Panc1 (cell line): ENCODE data around the gene PRC1. TPM values are rescaled to one million over a fixed set of nuclear protein-coding genes. Genes with fewer than 3 reads are reported as not detected.

Experiments
- ATAC-seq: fragments of 200-7000 bp; cut with Tn5 transposase; 2 replicates; pipeline ENCODE4 v1.9.1; 2020; ENCODE audit warnings: mild to moderate bottlenecking, moderate library complexity
- Bru-seq: library from RNA; stranded (reverse); fragments of 400-500 nt; gene quantifications from one replicate; lab custom pipeline; 2021; lab: Mats Ljungman, UMichigan
- BruChase-seq, 2 experiments: library from RNA; stranded (reverse); fragments of 400-500 nt; gene quantifications; one replicate each; lab custom pipeline; 2021; lab: Mats Ljungman, UMichigan
- BruUV-seq: library from RNA; stranded (reverse); fragments of 400-500 nt; replicated peaks from 2 replicates; lab custom pipeline; 2021; lab: Mats Ljungman, UMichigan
- CTCF ChIA-PET: fragments of 300-600 bp; sonication (Branson Sonifier 250); formaldehyde crosslinking; loops from one replicate; lab custom pipeline; 2022; ENCODE audit warnings: antibody characterized with exemption; lab: Charles Lee
- POLR2A ChIA-PET: fragments of 300-600 bp; sonication (Branson Sonifier 250); formaldehyde crosslinking; loops from one replicate; lab custom pipeline; 2022; ENCODE audit warnings: antibody characterized with exemption; lab: Charles Lee
- DNase-seq: peaks from one replicate; pipeline ENCODE4 v3.0.0-alpha.2; 2010; ENCODE audit warnings: low read depth, low spot score
- H3K27ac ChIP-seq: 2 replicates; pipeline ENCODE4 v1.5.1; 2011; ENCODE audit warnings: mild to moderate bottlenecking, low read length, inconsistent platforms
- H3K27me3 ChIP-seq: fragments of 200-500 bp; sonication (Bioruptor generic); 2 replicates; pipeline ENCODE4 v1.6.0; 2014; ENCODE audit warnings: low read length, inconsistent platforms; ENCODE audit not compliant: control insufficient read depth, insufficient read depth
- H3K36me3 ChIP-seq: fragments of 200-500 bp; sonication (Bioruptor generic); 2 replicates; pipeline ENCODE4 v1.5.1; 2014; ENCODE audit warnings: inconsistent platforms, mild to moderate bottlenecking, low read length, moderate library complexity; ENCODE audit not compliant: control insufficient read depth, insufficient read depth
- H3K4me1 ChIP-seq: 2 replicates; pipeline ENCODE4 v1.5.1; 2011; ENCODE audit warnings: inconsistent platforms, mild to moderate bottlenecking, low read length, moderate library complexity; ENCODE audit not compliant: control insufficient read depth, insufficient read depth
- H3K4me3 ChIP-seq, 2 experiments: 2 replicates each; pipeline ENCODE4 v1.5.1; 2011 to 2012; ENCODE audit warnings: low read depth in 2 of 2, low read length in 2 of 2, mild to moderate bottlenecking in 2 of 2, inconsistent platforms in 1 of 2, moderate library complexity in 1 of 2
- H3K9me3 ChIP-seq: fragments of 200-500 bp; sonication (Bioruptor generic); 2 replicates; pipeline ENCODE4 v1.5.1; 2014; ENCODE audit warnings: low read depth, mild to moderate bottlenecking, inconsistent platforms, low read length, moderate library complexity; ENCODE audit not compliant: control insufficient read depth, insufficient read depth
- CTCF ChIP-seq: fragments of 450-650 bp; IDR thresholded peaks from 2 replicates; pipeline ENCODE4 v1.5.1; 2017; ENCODE audit warnings: mild to moderate bottlenecking
- POLR2AphosphoS5 ChIP-seq: IDR thresholded peaks from 2 replicates; pipeline ENCODE4 v1.6.1; 2012; ENCODE audit warnings: mild to moderate bottlenecking, low read depth, low read length, moderate library complexity
- REST ChIP-seq, 2 experiments: IDR thresholded peaks; 2 replicates each; pipeline ENCODE4 v1.6.1; 2011 to 2012; ENCODE audit warnings: low read depth in 2 of 2, control low read depth in 1 of 2, low read length in 1 of 2, mild to moderate bottlenecking in 1 of 2, moderate library complexity in 1 of 2; ENCODE audit not compliant: insufficient read depth in 1 of 2
- SIN3A ChIP-seq: IDR thresholded peaks from 2 replicates; pipeline ENCODE4 v1.6.1; 2012; ENCODE audit warnings: low read depth, mild to moderate bottlenecking, low read length, moderate library complexity, borderline replicate concordance; ENCODE audit not compliant: insufficient read depth
- TCF7L2 ChIP-seq: IDR thresholded peaks from 2 replicates; pipeline ENCODE4 v1.6.1; 2011; ENCODE audit warnings: mild to moderate bottlenecking, low read depth, low read length, inconsistent platforms
- in situ Hi-C: cut with HindIII; loops from 2 replicates; pipeline ENCODE4 v1.10.0; 2016; ENCODE audit warnings: low sequenced_read_pairs, low pct_unique_long_range_greater_than_20kb
- intact Hi-C: fragments of 100-400 bp; cut with micrococcal nuclease; formaldehyde crosslinking; loops from one replicate; pipeline ENCODE4 v1.10.0; 2022; ENCODE audit not compliant: unreplicated experiment
- long read RNA-seq: library from polyadenylated mRNA; unstranded; transcript quantifications from one replicate; pipeline ENCODE4 v2.0.0, GENCODE V29; 2021; ENCODE audit not compliant: unreplicated experiment
- polyA plus RNA-seq: library from polyadenylated mRNA; unstranded; fragments of >200 nt; gene quantifications from one replicate; pipeline ENCODE4 v1.2.1, GENCODE V29; 2012; ENCODE audit warnings: missing spikeins; ENCODE audit not compliant: insufficient read length
- total RNA-seq: library from RNA; stranded (reverse); gene quantifications from one replicate; pipeline ENCODE4 v1.2.1, GENCODE V29; 2021; ENCODE audit not compliant: unreplicated experiment

PRC1 gene
- total RNA-seq = 228 TPM
- 134 TPM for polyA plus RNA-seq
- percentile 72 among the genes with signal in this experiment for Bru-seq, nascent RNA
- BruChase-seq, experiment 1, labeled RNA remaining after a 2-hour chase = percentile 94 among the genes with signal in this experiment
- BruChase-seq, experiment 2, labeled RNA remaining after a 6-hour chase = percentile 98 among the genes with signal in this experiment
- long read RNA-seq, full-length matches to known transcripts = 47 of 218 reads
- long read RNA-seq, partial matches to known transcripts = 44 of 218 reads
- long read RNA-seq, other reads (novel, unspliced or antisense) = 127 of 218 reads

- ATAC-seq (peak; percentile 99), DNase-seq (peak; percentile 86)
- H3K27me3 ChIP-seq = no peaks in the 10 kb centered on the region
- peak within 1 kb of the TSS; percentile 78 to 86 for H3K4me3 ChIP-seq
- ChIA-PET CTCF (no interaction called here), POLR2A (interaction anchor here (0.7 kb wide), 1 partner anchor 276 kb away, joined by 3 read pairs; no protein-coding TSS in a partner anchor)
- intact Hi-C loops (no loop called here), in situ Hi-C loops (no loop called here)
- H3K36me3 ChIP-seq = peaks cover 3% of the 10 kb centered on the region
- TF ChIP-seq SIN3A = peak; percentile 75
- TF ChIP-seq CTCF = no peak
- TF ChIP-seq POLR2AphosphoS5 = peak; percentile 92
- no peak; a peak in 1 of 4 replicates for TF ChIP-seq REST (IDR thresholded peaks at IDR 0.05; ENCODE audit: insufficient read depth in 1 of 2, low read depth in 2 of 2, low read length in 1 of 2)
- TF ChIP-seq TCF7L2 = peak; percentile 97
- TSS peak; percentile 95 for BruUV-seq
- H3K9me3 ChIP-seq = no peaks in the 10 kb centered on the region
- H3K4me1 ChIP-seq = peaks cover 20% of the 10 kb centered on the region
- H3K27ac ChIP-seq = peak within 1 kb of the TSS; percentile 95
These were observed at the start of gene PRC1 for GRCh38 chr15:90994417-90995311. Gene PRC1, minus strand, starts transcription at chr15:90994535. Its CDS starts 118 bp downstream, at chr15:90994417.

DNA sequence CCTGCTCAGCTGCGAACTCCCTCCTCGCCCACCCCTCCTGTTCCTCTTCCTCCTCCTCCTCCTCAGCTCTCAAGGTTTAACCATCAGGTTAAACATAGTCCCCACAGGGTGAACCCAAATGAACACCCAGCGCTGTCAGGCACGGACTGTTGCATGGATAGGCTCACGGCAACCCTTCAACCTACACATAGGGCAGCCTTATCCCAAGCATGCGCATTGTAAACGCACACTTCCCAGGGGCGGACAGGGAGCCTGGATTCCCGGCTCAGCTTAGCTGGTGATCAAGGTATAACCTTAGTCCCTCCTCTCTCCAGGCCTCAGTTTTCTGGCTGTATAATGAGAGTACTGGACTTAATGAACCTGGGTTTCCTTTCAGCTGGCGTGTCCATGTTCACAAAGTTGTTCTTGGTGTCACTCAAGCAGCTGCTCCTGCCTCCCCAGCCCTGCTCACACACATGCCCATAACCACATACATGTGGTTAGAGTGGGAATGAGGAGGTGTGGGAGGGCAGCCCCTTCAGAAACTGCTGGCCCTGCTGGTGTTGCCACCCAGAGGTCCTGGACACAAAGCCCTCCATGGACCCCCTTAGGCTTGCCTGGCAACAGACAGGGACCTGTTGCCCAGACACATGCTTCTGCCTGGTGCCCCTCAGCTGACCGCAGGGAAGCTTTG is 49.0 kb upstream of the PRC1 start:
- Histone ChIP-seq H3K4me3 (no peak overlapping the region), H3K27me3 (peaks cover 2% of the 10 kb centered on the region; the same call in 1 of the 2 replicates), H3K9me3 (no peaks in the 10 kb centered on the region), H3K4me1 (no peaks in the 10 kb centered on the region), H3K27ac (no peak overlapping the region), H3K36me3 (no peaks in the 10 kb centered on the region)
- intact Hi-C loops (no loop called here), in situ Hi-C loops (no loop called here)
- TF ChIP-seq POLR2AphosphoS5 (no peak), REST (IDR thresholded peaks at IDR 0.05; ENCODE audit: insufficient read depth in 1 of 2, low read depth in 2 of 2, low read length in 1 of 2) (no peak), TCF7L2 (no peak), SIN3A (no peak), CTCF (no peak)
- BruUV-seq = no TSS peak
- ATAC-seq = no peak; the same call in 1 of the 2 replicates
- no peak for DNase-seq
- ChIA-PET POLR2A (no interaction called here), CTCF (interaction anchor here (0.8 kb wide), 1 partner anchor 10 kb away, joined by 6 read pairs; no protein-coding TSS in a partner anchor)
